ENCODE data around the gene CRB2. TPM values are rescaled to one million over a fixed set of nuclear protein-coding genes. Genes with fewer than 3 reads are reported as not detected.

Gene CRB2
- total and polyA plus RNA-seq, 2 donors (not counting 1 experiment from before 2014, with no cell fraction given), result 1.4 to 2.4 TPM

DNA sequence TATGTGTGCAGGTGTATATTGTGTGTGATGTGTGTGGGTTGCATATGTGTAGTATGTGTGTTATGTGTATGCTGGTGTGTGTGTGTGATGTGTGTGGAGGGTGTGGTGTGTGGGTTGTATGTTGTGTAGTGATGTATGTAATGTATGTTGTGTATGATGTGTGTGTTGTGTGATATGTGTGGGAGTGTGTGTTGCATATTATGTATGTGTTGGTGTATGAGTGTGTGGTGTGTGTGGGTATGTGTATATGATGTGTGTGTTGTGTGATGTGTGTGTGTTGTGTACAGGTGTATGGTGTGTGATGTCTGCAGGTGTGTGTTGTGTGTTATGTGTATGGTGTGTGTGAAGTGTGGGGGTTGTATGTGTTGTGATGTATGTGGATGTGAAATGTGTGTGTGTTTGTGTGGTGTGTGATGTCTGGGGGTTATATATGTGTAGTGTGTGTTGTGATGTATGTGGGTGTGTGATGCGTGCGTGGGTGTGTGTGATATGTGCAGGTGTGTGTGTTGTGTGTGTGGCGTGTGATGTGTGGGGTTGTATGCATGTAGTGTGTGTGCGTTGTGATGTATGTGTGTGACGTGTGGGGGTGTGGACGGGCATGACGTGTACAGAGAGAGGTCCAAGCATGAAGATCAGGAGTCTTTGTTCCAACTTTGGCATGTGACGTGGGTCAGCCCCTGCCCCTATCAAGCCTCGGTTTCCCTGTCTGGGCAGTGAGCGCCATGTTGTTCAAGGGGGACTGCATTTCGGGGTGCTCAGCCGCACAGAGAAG lies 8.5 kb upstream of the CRB2 start:
- Histone ChIP-seq H3K4me1 (ENCODE audit: control insufficient read depth in 2 of 2, insufficient read depth in 2 of 2, low read length in 2 of 2) (peaks cover 46 to 66% of the 10 kb centered on the region in 2 donors), H3K4me2 (replicated peaks; ENCODE audit: low read depth, low read length, poor library complexity, severe bottlenecking) (no peak overlapping the region), H3K9ac (ENCODE audit: low read length) (no peak overlapping the region), H3K79me2 (ENCODE audit: control insufficient read depth, insufficient read depth, low read length) (peaks cover 23% of the 10 kb centered on the region), H3K4me3 (ENCODE audit: control extremely low read depth in 1 of 5, extremely low read depth in 1 of 5, insufficient read depth in 1 of 5, low read depth in 2 of 5, low read length in 4 of 5) (no peak overlapping the region), H3K36me3 (replicated peaks in 1 of 2; ENCODE audit: control extremely low read depth in 1 of 2, control insufficient read depth in 1 of 2, extremely low read depth in 1 of 2, insufficient read depth in 2 of 2, low read length in 1 of 2) (no peaks in the 10 kb centered on the region), H4K20me1 (ENCODE audit: control insufficient read depth, insufficient read depth, low read length, poor library complexity, severe bottlenecking) (no peaks in the 10 kb centered on the region), H3K9me3 (ENCODE audit: control extremely low read depth in 1 of 3, control insufficient read depth in 2 of 3, insufficient read depth in 1 of 3, low read length in 2 of 3) (peaks cover 0 to 7% (median 0%) of the 10 kb centered on the region in 3 donors), H3K27me3 (replicated peaks in 1 of 4; ENCODE audit: control extremely low read depth in 1 of 4, control insufficient read depth in 3 of 4, insufficient read depth in 4 of 4, low read length in 3 of 4) (no peaks in the 10 kb centered on the region), H3K27ac (ENCODE audit: low read length in 2 of 2) (no peak overlapping the region), H2AFZ (ENCODE audit: insufficient read depth, low read depth, low read length, poor library complexity, severe bottlenecking) (no peak overlapping the region)
- intact Hi-C loops (cut with micrococcal nuclease), result loop anchor here (10.0 kb wide), 1 partner anchor 443 kb away; the partner anchor contains the start of gene RC3H2
- H3K4me1 Mint-ChIP-seq, result peaks cover 35% of the 10 kb centered on the region
- TF ChIP-seq CTCF (IDR thresholded peaks at IDR 0.05) (no peak), EZH2 (IDR thresholded peaks at IDR 0.05; ENCODE audit: borderline replicate concordance, insufficient read depth, low read depth, low read length, poor library complexity, severe bottlenecking) (no peak)
- WGBS (ENCODE audit: insufficient coverage), result 94% methylated on average over 12 of the region's 12 CpGs
- POLR2A ChIA-PET, result interaction anchor here (2.7 kb wide), 1 partner anchor 9 kb away, joined by 11 read pairs; no protein-coding TSS in a partner anchor
- H3K4me3 Mint-ChIP-seq, result no peak overlapping the region
- H3K9me3 Mint-ChIP-seq (ENCODE audit: insufficient read depth), result no peaks in the 10 kb centered on the region
- ATAC-seq (ENCODE audit: low read depth) (no peak), DNase-seq (no peak)
- H3K27me3 Mint-ChIP-seq, result peaks cover under 1% of the 10 kb centered on the region
- CTCF ChIA-PET, result interaction anchor here (1.1 to 8.3 kb wide), 10 partner anchors 10 to 356 kb away, joined by 3 to 214 read pairs (median 30); no protein-coding TSS in a partner anchor
- H3K27ac Mint-ChIP-seq, result no peak overlapping the region
